Activated CD4-positive, alpha-beta T cell treated with anti-CD3 and anti-CD28 coated beads for 36 hours (primary cell): ENCODE data around the gene EIF3J. TPM values are rescaled to one million over a fixed set of nuclear protein-coding genes. Genes with fewer than 3 reads are reported as not detected.
"Not testable (repeated sequence)": the region's sequence is repeated elsewhere in the genome, so short reads cannot be mapped to it uniquely, and the experiment has no call there.

ENCODE experiments used
- ATAC-seq: fragments of 200-7000 bp; cut with Tn5 transposase; one replicate; pipeline ENCODE4 v1.10.0; 2021; ENCODE audit warnings: mild to moderate bottlenecking, moderate library complexity
- CTCF ChIA-PET: fragments of 350-600 bp; sonication (Branson Sonifier 250); formaldehyde crosslinking; loops from one replicate; lab custom pipeline; 2021; ENCODE audit warnings: antibody characterized with exemption; lab: Charles Lee
- POLR2A ChIA-PET: fragments of 350-600 bp; sonication (Branson Sonifier 250); formaldehyde crosslinking; loops from one replicate; lab custom pipeline; 2021; ENCODE audit warnings: antibody characterized with exemption, inconsistent platforms; lab: Charles Lee
- DNase-seq: peaks from one replicate; pipeline ENCODE4 v3.0.0-alpha.2; 2020
- H3K27ac Mint-ChIP-seq: one replicate; pipeline ENCODE4 v1.8.0; 2021; ENCODE audit warnings: mixed read lengths
- H3K27me3 Mint-ChIP-seq: one replicate; pipeline ENCODE4 v1.8.0; 2021; ENCODE audit warnings: mixed read lengths
- H3K36me3 Mint-ChIP-seq: one replicate; pipeline ENCODE4 v1.8.0; 2021; ENCODE audit warnings: low read depth, mixed read lengths
- H3K4me1 Mint-ChIP-seq: one replicate; pipeline ENCODE4 v1.8.0; 2021; ENCODE audit warnings: mixed read lengths
- H3K4me3 Mint-ChIP-seq: one replicate; pipeline ENCODE4 v1.8.0; 2021; ENCODE audit warnings: mild to moderate bottlenecking, moderate library complexity, mixed read lengths
- H3K9me3 Mint-ChIP-seq: one replicate; pipeline ENCODE4 v1.8.0; 2021; ENCODE audit warnings: low read depth, mixed read lengths
- intact Hi-C, 2 experiments: fragments of 100-400 bp; cut with DNase I in 1 of 2; cut with micrococcal nuclease in 1 of 2; formaldehyde crosslinking; loops; one replicate each; pipeline versions ENCODE4 v1.14.2 to v1.15.1; 2022 to 2024; cut with DNase I, micrococcal nuclease
- total RNA-seq, 2 experiments: library from RNA; stranded (reverse); gene quantifications; one replicate each; pipeline ENCODE4 v1.2.3, GENCODE V29; 2021

The EIF3J gene
- total RNA-seq, 2 experiments from 2014 or later: 106 to 143 TPM

- Mint-ChIP-seq H3K27ac (no peak overlapping the region), H3K27me3 (no peaks in the 10 kb centered on the region), H3K4me1 (peaks cover 3% of the 10 kb centered on the region), H3K4me3 (no peak overlapping the region), H3K9me3 (no peaks in the 10 kb centered on the region), H3K36me3 (peaks cover 14% of the 10 kb centered on the region)
- ChIA-PET POLR2A (no interaction called here), CTCF (no interaction called here)
- peak; percentile 16 for ATAC-seq
- intact Hi-C loops: no loop called here
- no peak for DNase-seq
Measured at GRCh38 chr15:44525018-44525417, 11.9 kb upstream of the EIF3J start.

GRCh38 chr15:44527241-44527640, 9.7 kb upstream of the EIF3J start:
- Mint-ChIP-seq H3K4me1 (peaks cover 3% of the 10 kb centered on the region), H3K27ac (no peak overlapping the region), H3K27me3 (no peaks in the 10 kb centered on the region), H3K36me3 (peaks cover 7% of the 10 kb centered on the region), H3K4me3 (no peak overlapping the region), H3K9me3 (no peaks in the 10 kb centered on the region)
- CTCF ChIA-PET: interaction anchor here (0.9 kb wide), 1 partner anchor 11 kb away, joined by 4 read pairs; no protein-coding TSS in a partner anchor
- POLR2A ChIA-PET: no interaction called here
- no peak for DNase-seq
- intact Hi-C loops: no loop called here
- no peak for ATAC-seq

- ATAC-seq (no peak), DNase-seq (no peak)
- ChIA-PET CTCF (interaction anchor here (1.0 kb wide), 1 partner anchor 581 kb away, joined by 3 read pairs; no protein-coding TSS in a partner anchor), POLR2A (interaction anchor here (0.6 kb wide), 1 partner anchor 25 kb away, joined by 5 read pairs; no protein-coding TSS in a partner anchor)
- Mint-ChIP-seq H3K36me3 (peaks cover 4% of the 10 kb centered on the region), H3K4me3 (no peak overlapping the region), H3K27ac (peak overlapping the region; percentile 2), H3K4me1 (peaks cover 8% of the 10 kb centered on the region), H3K9me3 (no peaks in the 10 kb centered on the region), H3K27me3 (no peaks in the 10 kb centered on the region)
- intact Hi-C loops: loop anchor here in 1 of 2 experiments (10.0 kb wide), 1 partner anchor 705 kb away; the partner anchor contains the start of genes MFAP1 and WDR76
Measured at GRCh38 chr15:44529864-44530604, 6.9 kb upstream of the EIF3J start.

DNA sequence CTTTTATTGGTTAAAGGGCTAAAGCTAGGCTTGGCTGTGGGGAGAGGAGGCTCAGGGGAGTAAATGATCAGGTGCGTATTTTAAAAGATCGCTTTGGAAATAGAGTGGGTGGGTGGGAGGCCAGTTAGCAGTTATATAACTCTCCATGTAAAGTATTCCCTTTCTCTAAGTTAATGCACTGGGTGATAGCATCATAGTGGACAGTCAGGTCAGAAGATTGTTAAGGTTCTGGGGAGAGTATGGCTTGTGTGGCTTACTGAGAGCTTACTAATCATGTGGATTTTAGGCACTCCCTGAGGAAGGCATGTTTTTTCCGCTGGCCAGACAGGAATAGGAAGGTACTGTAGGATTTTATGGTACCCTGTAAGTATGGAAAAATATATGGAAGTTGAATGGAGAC, 6.3 kb upstream of the EIF3J start:
- Mint-ChIP-seq H3K27ac (peak overlapping the region; percentile 5), H3K4me3 (no peak overlapping the region), H3K27me3 (no peaks in the 10 kb centered on the region), H3K9me3 (no peaks in the 10 kb centered on the region), H3K36me3 (peaks cover 4% of the 10 kb centered on the region), H3K4me1 (peaks cover 13% of the 10 kb centered on the region)
- ChIA-PET POLR2A (no interaction called here), CTCF (interaction anchor here (1.0 to 1.3 kb wide), 2 partner anchors 8 to 582 kb away, joined by 3 read pairs; no protein-coding TSS in a partner anchor)
- DNase-seq (no peak), ATAC-seq (no peak)
- intact Hi-C loops: loop anchor here in 1 of 2 experiments (10.0 kb wide), 1 partner anchor 706 kb away; the partner anchor contains the start of genes MFAP1 and WDR76

DNA sequence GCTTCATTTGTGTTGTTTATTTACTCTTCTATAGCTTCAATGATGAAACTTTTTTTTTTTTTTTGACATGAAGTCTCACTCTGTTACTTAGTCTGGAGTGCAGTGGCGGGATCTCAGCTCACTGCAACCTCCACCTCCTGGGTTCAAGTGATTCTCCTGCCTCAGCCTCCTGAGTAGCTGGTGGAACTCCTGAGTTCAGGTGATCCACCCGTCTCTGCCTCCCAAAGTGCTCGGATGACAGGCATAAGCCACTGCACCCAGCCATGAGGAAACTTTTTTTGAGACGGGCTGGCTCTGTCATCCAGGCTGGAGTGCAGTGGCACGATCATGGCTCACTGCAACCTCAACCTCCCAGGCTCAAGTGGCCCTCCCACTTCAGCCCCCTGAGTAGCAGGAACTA, 4.7 kb upstream of the EIF3J start:
- H3K4me1 Mint-ChIP-seq: peaks cover 18% of the 10 kb centered on the region
- H3K27ac Mint-ChIP-seq, H3K36me3 Mint-ChIP-seq, DNase-seq, H3K4me3 Mint-ChIP-seq, H3K9me3 Mint-ChIP-seq, ATAC-seq, H3K27me3 Mint-ChIP-seq: not testable (repeated sequence)
- ChIA-PET POLR2A (interaction anchor here (0.6 to 1.2 kb wide), 2 partner anchors 11 to 14 kb away, joined by 3 read pairs; no protein-coding TSS in a partner anchor), CTCF (interaction anchor here (0.6 to 1.8 kb wide), 11 partner anchors 10 to 296 kb away, joined by 3 to 7 read pairs (median 4); no protein-coding TSS in a partner anchor)
- intact Hi-C loops: loop anchor here in 1 of 2 experiments (10.0 kb wide), 1 partner anchor 707 kb away; the partner anchor contains the start of genes MFAP1 and WDR76

DNA sequence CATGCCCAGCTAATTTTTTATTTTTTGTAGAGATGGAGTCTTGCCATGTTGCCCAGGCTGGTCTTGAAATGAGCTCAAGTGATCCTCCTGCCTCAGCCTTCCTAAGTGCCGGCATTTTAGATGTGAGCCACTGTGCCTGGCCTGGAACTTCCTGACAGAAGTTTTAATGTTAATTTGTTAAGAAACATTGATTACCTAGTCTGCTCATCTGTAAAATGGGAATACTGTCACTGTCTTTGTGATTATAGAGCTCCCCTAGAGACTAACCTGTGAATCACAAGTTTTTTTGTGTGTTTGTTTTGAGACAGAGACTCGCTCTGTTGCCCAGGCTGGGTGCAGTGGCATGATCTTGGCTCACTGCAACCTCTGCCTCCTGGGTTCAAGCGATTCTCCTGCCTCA, 4.3 kb upstream of the EIF3J start:
- Mint-ChIP-seq H3K27me3 (no peaks in the 10 kb centered on the region), H3K4me1 (peaks cover 18% of the 10 kb centered on the region), H3K9me3 (no peaks in the 10 kb centered on the region), H3K36me3 (peaks cover 10% of the 10 kb centered on the region), H3K4me3 (no peak overlapping the region), H3K27ac (peak overlapping the region; percentile 19)
- DNase-seq (no peak), ATAC-seq (no peak)
- intact Hi-C loops: loop anchor here in 1 of 2 experiments (10.0 kb wide), 1 partner anchor 708 kb away; the partner anchor contains the start of genes MFAP1 and WDR76
- ChIA-PET POLR2A (interaction anchor here (0.6 to 1.2 kb wide), 2 partner anchors 11 to 14 kb away, joined by 3 read pairs; no protein-coding TSS in a partner anchor), CTCF (interaction anchor here (1.0 to 1.8 kb wide), 10 partner anchors 10 to 297 kb away, joined by 3 to 7 read pairs (median 4); no protein-coding TSS in a partner anchor)

DNA sequence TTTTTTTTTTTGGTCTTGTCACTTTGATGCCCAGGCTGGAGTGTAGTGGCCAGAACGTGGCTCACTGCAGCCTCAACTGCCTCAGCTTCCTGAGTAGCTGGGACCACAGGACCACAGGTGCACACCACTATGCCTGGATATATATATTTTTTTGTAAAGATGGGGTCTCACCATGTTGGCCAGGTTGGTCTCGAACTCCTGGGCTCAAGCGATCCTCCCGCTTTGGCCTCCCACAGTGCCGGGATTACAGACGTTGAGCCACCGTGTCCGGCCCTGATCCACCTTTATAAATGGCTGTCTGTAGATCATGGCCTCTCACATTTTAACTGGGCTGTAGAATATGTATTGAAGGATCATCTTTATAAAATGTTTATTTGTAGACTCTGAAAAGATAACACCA, 1.9 kb upstream of the EIF3J start:
- ChIA-PET POLR2A (interaction anchor here (0.6 kb wide), 1 partner anchor 147 kb away, joined by 3 read pairs; no protein-coding TSS in a partner anchor), CTCF (no interaction called here)
- DNase-seq (no peak), ATAC-seq (no peak)
- H3K4me3 Mint-ChIP-seq: peak overlapping the region; percentile 75
- H3K36me3 Mint-ChIP-seq: peaks cover 25% of the 10 kb centered on the region
- peaks cover 24% of the 10 kb centered on the region for H3K4me1 Mint-ChIP-seq
- no peaks in the 10 kb centered on the region for H3K9me3 Mint-ChIP-seq
- H3K27ac Mint-ChIP-seq: peak overlapping the region; percentile 69
- intact Hi-C loops: loop anchor here in 1 of 2 experiments (5.0 to 10.0 kb wide), 2 partner anchors 667 to 710 kb away; partner anchors contain the start of genes MFAP1 and WDR76
- H3K27me3 Mint-ChIP-seq: no peaks in the 10 kb centered on the region

DNA sequence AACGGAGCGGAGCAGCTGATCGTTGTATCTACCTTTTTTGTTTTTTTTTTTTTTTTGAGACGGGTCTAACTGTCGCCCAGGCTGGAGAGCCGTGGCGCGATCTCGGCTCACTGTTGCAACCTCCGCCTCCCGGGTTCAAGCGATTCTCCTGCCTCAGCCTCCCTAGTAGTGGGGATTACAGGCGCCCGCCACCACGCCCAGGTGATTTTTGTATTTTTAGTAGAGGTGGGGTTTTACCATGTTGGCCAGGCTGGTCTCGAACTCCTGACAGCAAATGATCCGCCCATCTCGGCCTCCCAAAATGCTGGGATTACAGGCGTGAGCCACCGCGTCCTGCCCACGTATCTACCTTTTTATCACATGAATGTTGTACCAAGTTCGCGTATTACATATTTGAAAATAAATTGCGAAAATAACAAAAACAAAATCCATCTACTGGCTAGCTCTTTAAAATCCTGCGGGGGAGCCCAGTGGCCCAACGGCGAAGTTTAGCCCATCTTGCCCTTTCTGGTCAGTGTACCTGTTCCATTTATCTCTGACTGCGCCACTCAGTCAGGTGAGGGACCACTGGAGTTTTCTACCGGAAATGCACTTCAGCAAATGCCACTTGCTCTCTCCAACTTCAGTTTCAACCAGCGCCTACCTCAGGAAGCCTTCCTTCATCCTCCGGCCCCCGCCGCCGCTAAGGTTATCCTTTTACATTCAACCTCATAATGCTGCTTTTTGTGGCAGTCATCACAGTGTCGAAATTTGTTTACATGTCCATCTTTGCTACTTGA, 1.2 kb upstream of the EIF3J start:
- POLR2A ChIA-PET: interaction anchor here (0.6 kb wide), 1 partner anchor 146 kb away, joined by 3 read pairs; no protein-coding TSS in a partner anchor
- Mint-ChIP-seq H3K36me3 (peaks cover 31% of the 10 kb centered on the region), H3K27me3 (no peaks in the 10 kb centered on the region), H3K4me3 (peak overlapping the region; percentile 75), H3K9me3 (no peaks in the 10 kb centered on the region), H3K4me1 (peaks cover 30% of the 10 kb centered on the region), H3K27ac (peak overlapping the region; percentile 95)
- intact Hi-C loops: loop anchor here (1.0 to 10.0 kb wide), 7 partner anchors 175 to 711 kb away; partner anchors contain the start of genes B2M (in 1 of the 2), GOLM2 (in 1 of the 2), MFAP1 (in 1 of the 2) and PATL2 (in 1 of the 2)
- ATAC-seq (no peak), DNase-seq (peak; percentile 54)
- CTCF ChIA-PET: no interaction called here

DNA sequence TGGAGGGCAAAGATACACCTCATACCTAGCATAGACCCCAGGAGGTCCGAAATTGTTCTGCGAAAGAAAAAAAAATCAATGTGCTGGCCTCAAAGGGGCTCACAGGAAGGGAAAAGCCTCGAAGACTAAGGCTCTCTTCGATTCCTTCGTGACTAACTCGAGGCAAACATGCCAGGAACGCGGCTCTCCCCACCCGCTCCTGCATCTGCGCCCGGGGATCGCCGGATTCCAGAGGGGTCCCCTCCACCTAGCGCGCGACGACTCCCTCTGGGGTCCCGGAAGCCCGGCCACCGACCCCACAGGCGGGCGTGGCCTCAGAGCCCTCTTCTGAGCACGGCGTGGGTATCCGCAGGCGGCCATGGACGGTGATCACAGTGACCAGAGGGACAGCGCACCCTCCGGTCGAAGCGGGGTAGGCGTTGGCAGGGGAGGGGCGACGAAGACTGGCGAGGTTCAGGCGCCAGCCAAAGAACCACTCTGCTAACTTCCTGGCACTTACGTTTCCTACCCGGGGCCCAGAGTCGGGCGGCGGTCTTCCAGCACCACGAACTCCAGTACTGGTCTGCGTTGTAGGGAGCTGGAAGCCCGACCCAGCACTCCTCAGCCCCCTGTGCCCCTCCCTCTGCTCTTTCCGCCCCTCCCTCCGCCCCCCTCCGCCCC, 515 bp upstream of the EIF3J start:
- no peak for DNase-seq
- CTCF ChIA-PET: interaction anchor here (2.1 kb wide), 1 partner anchor 10 kb away, joined by 11 read pairs; no protein-coding TSS in a partner anchor
- ATAC-seq: peak; percentile 64
- no peaks in the 10 kb centered on the region for H3K27me3 Mint-ChIP-seq
- H3K27ac Mint-ChIP-seq: peak overlapping the region; percentile 95
- peak overlapping the region; percentile 75 for H3K4me3 Mint-ChIP-seq
- H3K36me3 Mint-ChIP-seq: peaks cover 38% of the 10 kb centered on the region
- peaks cover 37% of the 10 kb centered on the region for H3K4me1 Mint-ChIP-seq
- POLR2A ChIA-PET: interaction anchor here (0.5 to 2.3 kb wide), 9 partner anchors 10 to 739 kb away, joined by 3 to 32 read pairs (median 3); partner anchors contain the start of gene CTDSPL2
- intact Hi-C loops: loop anchor here (1.0 to 10.0 kb wide), 7 partner anchors 174 to 712 kb away; partner anchors contain the start of genes B2M (in 1 of the 2), GOLM2 (in 1 of the 2), MFAP1 (in 1 of the 2) and PATL2 (in 1 of the 2)
- H3K9me3 Mint-ChIP-seq: no peaks in the 10 kb centered on the region

DNA sequence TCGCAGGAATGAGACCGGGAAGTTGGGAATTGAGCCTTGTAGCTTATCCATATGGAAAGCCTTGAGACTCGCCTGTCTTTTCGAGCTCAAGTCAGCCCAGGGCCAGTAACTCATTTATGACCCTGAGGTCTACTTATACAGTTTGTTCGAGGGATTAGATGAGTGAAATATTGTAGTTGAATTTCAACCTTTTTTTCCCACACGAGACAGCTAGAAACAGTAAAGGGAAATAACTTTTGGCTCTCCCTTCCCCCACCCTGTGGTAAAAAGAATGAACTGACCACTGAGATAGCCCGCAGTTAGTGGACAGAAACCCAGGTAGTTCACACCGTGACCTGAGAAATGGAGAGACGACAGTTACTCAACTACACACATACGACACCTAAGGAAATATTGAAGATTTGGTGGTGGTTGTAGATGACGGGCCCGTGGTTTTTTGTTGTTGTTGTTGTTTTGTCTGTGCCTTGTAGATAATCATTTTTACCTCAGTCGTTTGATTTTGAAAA, 841 bp downstream of the EIF3J start:
- no peaks in the 10 kb centered on the region for H3K9me3 Mint-ChIP-seq
- H3K36me3 Mint-ChIP-seq: peaks cover 50% of the 10 kb centered on the region
- ATAC-seq (no peak), DNase-seq (peak; percentile 28)
- ChIA-PET POLR2A (interaction anchor here (1.5 to 2.3 kb wide), 3 partner anchors 9 to 175 kb away, joined by 7 to 32 read pairs (median 12); partner anchors contain the start of gene CTDSPL2), CTCF (interaction anchor here (0.7 to 2.1 kb wide), 5 partner anchors 8 to 250 kb away, joined by 3 to 11 read pairs (median 4); partner anchors contain the start of gene SPG11)
- no peaks in the 10 kb centered on the region for H3K27me3 Mint-ChIP-seq
- peaks cover 50% of the 10 kb centered on the region for H3K4me1 Mint-ChIP-seq
- intact Hi-C loops: loop anchor here (1.0 to 10.0 kb wide), 7 partner anchors 9 to 713 kb away; partner anchors contain the start of genes CTDSPL2 (in 2 of the 2), B2M (in 1 of the 2), MFAP1 (in 1 of the 2) and PATL2 (in 1 of the 2)
- H3K4me3 Mint-ChIP-seq: peak overlapping the region; percentile 75
- peak overlapping the region; percentile 86 for H3K27ac Mint-ChIP-seq
